ENCODE measurements around the gene NRROS. TPM values are rescaled to one million over a fixed set of nuclear protein-coding genes. Genes with fewer than 3 reads are reported as not detected.

The NRROS gene
- polyA plus RNA-seq, 1 of the 3 experiments (the other 2 are of a cell fraction), result 0.25 TPM

DNA sequence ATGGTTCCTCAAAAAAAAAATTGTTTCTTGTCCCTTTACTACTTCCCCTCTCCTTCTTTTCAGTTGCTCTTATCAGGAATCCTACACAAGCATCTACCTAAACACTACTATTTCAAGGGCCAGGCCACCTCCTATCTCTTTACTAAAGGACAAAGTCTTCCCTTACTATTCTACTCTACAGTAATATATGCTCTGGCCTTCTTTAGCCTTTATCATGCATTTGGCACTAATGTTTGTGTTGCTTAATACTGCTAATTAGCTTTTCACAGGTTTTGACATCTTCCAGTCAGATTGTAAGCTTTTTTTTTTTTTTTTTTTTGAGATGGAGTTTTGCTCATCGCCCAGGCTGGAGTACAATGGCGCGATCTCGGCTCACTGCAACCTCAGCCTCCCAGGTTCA is 67.2 kb downstream of the NRROS start (continued):
- TF ChIP-seq CTCF (IDR thresholded peaks at IDR 0.05), result no peak

DNA sequence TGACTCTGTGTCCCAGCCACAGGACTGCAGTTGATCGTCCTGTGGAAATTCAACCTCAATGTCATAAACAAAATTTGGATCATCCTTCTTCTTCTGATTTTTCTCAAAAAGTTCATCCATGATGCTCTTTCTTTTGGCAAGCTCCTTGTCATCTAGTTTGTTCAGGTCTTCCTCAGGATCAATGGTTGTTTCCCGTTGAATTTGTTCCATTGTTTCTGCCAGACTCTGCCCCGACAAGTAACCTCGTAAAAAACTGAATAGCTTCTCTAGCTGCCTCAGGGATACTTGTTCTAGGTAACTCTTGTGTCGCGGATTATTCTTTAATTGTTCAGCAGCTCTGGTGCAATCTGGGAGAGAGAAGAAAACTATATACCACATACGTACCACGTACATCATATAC is 68.1 kb downstream of the NRROS start:
- Histone ChIP-seq H3K4me2 (no peak overlapping the region), H3K27me3 (ENCODE audit: insufficient read depth) (no peaks in the 10 kb centered on the region), H3K9me3 (no peaks in the 10 kb centered on the region), H2AFZ (ENCODE audit: low read depth) (no peak overlapping the region), H3K9ac (no peak overlapping the region), H3K4me3 (ENCODE audit: low read depth in 2 of 2, low read length in 1 of 2) (no peak overlapping the region), H3K36me3 (replicated peaks in 1 of 2; ENCODE audit: control insufficient read depth in 1 of 2, insufficient read depth in 2 of 2, low read length in 1 of 2) (no peaks in the 10 kb centered on the region), H3K27ac (ENCODE audit: low read depth in 2 of 2, low read length in 1 of 2) (no peak overlapping the region), H3K79me2 (ENCODE audit: insufficient read depth) (0 out of 2 replicates have a peak, but pooled peaks cover 5% of the 10 kb centered on the region), H4K20me1 (ENCODE audit: insufficient read depth) (no peaks in the 10 kb centered on the region), H3K4me1 (ENCODE audit: control insufficient read depth in 1 of 2, insufficient read depth in 2 of 2, low read depth in 1 of 2, low read length in 1 of 2) (peaks cover 0 to 3% of the 10 kb centered on the region in 2 experiments; a peak in 1 of 4 replicates), H3K9me2 (no peaks in the 10 kb centered on the region), H3F3A (replicated peaks; ENCODE audit: insufficient read depth) (peaks cover 11% of the 10 kb centered on the region)
- no peak for DNase-seq
- CTCF ChIA-PET, result interaction anchor here (1.1 to 2.3 kb wide), 3 partner anchors 23 to 235 kb away, joined by 3 to 11 read pairs (median 4); partner anchors contain the start of gene NCBP2
- 97% methylated on average over 8 of the region's 8 CpGs for WGBS (ENCODE audit: low lambda C conversion rate)
- TF ChIP-seq RAD21 (IDR thresholded peaks at IDR 0.05; ENCODE audit: low read length) (no peak), SMC3 (IDR thresholded peaks at IDR 0.05; ENCODE audit: low read depth, low read length) (no peak), EP300 (IDR thresholded peaks at IDR 0.05; ENCODE audit: borderline replicate concordance in 1 of 2, low read depth in 1 of 2, low read length in 1 of 2) (no peak), TCF12 (IDR thresholded peaks at IDR 0.05) (no peak), USF2 (IDR thresholded peaks at IDR 0.05; ENCODE audit: borderline replicate concordance, low read depth, low read length) (no peak), CTCF (IDR thresholded peaks at IDR 0.05) (no peak), YY1 (IDR thresholded peaks at IDR 0.05; ENCODE audit: low read depth) (no peak), POLR2AphosphoS5 (IDR thresholded peaks at IDR 0.05; ENCODE audit: low read depth, low read length) (no peak), RXRA (IDR thresholded peaks at IDR 0.05; ENCODE audit: borderline replicate concordance, low read depth) (no peak), CHD2 (IDR thresholded peaks at IDR 0.05; ENCODE audit: low read length, partially characterized antibody) (no peak), TAF1 (IDR thresholded peaks at IDR 0.05; ENCODE audit: borderline replicate concordance, low read depth, low read length) (no peak), NFIC (IDR thresholded peaks at IDR 0.05; ENCODE audit: borderline replicate concordance) (no peak), MEF2A (IDR thresholded peaks at IDR 0.05; ENCODE audit: borderline replicate concordance, low read depth) (no peak)
- TF ChIP-seq, protein P1, sequence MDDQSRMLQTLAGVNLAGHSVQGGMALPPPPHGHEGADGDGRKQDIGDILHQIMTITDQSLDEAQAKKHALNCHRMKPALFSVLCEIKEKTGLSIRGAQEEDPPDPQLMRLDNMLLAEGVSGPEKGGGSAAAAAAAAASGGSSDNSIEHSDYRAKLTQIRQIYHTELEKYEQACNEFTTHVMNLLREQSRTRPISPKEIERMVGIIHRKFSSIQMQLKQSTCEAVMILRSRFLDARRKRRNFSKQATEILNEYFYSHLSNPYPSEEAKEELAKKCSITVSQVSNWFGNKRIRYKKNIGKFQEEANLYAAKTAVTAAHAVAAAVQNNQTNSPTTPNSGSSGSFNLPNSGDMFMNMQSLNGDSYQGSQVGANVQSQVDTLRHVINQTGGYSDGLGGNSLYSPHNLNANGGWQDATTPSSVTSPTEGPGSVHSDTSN (IDR thresholded peaks at IDR 0.05), result no peak
- TF ChIP-seq, protein P2, sequence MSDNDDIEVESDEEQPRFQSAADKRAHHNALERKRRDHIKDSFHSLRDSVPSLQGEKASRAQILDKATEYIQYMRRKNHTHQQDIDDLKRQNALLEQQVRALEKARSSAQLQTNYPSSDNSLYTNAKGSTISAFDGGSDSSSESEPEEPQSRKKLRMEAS (IDR thresholded peaks at IDR 0.05; ENCODE audit: low read depth), result no peak
- POLR2A ChIA-PET, result no interaction called here
